ENCODE results near the gene HMCES.

DNA sequence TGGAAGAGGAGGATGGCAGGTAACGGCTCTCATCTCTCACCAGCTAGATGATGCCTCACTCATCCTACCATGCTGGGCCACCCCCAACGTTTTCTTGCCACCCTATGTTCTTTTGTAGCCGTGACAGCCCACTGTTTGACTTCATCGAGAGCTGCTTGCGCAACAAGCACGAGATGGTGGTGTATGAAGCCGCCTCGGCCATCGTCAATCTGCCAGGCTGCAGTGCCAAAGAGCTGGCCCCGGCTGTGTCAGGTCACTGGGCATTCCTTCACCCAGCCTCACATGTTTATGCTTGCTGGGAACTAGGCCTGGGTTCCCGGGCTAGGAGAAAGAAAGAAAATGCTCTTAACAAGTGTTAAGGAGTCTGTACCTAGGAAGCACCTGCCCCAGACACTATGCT, 21.1 kb upstream of the HMCES start:
- no peak for TF ChIP-seq ZSCAN4 (tag by site-specific recombination; IDR thresholded peaks at IDR 0.05)
- TF ChIP-seq, protein P1, sequence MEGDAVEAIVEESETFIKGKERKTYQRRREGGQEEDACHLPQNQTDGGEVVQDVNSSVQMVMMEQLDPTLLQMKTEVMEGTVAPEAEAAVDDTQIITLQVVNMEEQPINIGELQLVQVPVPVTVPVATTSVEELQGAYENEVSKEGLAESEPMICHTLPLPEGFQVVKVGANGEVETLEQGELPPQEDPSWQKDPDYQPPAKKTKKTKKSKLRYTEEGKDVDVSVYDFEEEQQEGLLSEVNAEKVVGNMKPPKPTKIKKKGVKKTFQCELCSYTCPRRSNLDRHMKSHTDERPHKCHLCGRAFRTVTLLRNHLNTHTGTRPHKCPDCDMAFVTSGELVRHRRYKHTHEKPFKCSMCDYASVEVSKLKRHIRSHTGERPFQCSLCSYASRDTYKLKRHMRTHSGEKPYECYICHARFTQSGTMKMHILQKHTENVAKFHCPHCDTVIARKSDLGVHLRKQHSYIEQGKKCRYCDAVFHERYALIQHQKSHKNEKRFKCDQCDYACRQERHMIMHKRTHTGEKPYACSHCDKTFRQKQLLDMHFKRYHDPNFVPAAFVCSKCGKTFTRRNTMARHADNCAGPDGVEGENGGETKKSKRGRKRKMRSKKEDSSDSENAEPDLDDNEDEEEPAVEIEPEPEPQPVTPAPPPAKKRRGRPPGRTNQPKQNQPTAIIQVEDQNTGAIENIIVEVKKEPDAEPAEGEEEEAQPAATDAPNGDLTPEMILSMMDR (tag by site-specific recombination; IDR thresholded peaks at IDR 0.05) = no peak
- no peak for TF ChIP-seq BCL11A (tag by site-specific recombination; IDR thresholded peaks at IDR 0.05; ENCODE audit: low read depth)
- no peak for TF ChIP-seq ZNF112 (tag by site-specific recombination; IDR thresholded peaks at IDR 0.05)
